Measurements from ENCODE around the gene P2RY4.

GRCh38 chrX:70289793-70290770 lies 30.1 kb upstream of the P2RY4 start, which contains the start of the genes KIF4A and PDZD11:
- TF ChIP-seq YY1 (IDR thresholded peaks at IDR 0.05; ENCODE audit: insufficient read depth, insufficient read length) (no peak), SUZ12 (IDR thresholded peaks at IDR 0.05; ENCODE audit: extremely low read depth, insufficient read depth, insufficient read length) (no peak), ZNF274 (IDR thresholded peaks at IDR 0.05; ENCODE audit: low read depth, low read length) (no peak)

Data from NT2/D1 (cell line).